Nephron (organoid): Measurements from ENCODE around the gene AXIN1.

ENCODE experiments used
- H3K27ac Mint-ChIP-seq, 3 experiments: 2 replicates each; pipeline ENCODE4 v1.8.0; 2020; ENCODE audit warnings: mixed read lengths in 3 of 3, mild to moderate bottlenecking in 2 of 3, moderate library complexity in 1 of 3
- H3K27me3 Mint-ChIP-seq: 2 replicates; pipeline ENCODE4 v1.8.0; 2021; ENCODE audit warnings: low read depth, mild to moderate bottlenecking, moderate library complexity, mixed read lengths
- H3K36me3 Mint-ChIP-seq: 2 replicates; pipeline ENCODE4 v1.8.0; 2020; ENCODE audit warnings: low read depth, mixed read lengths
- H3K4me1 Mint-ChIP-seq: 2 replicates; pipeline ENCODE4 v1.8.0; 2020; ENCODE audit warnings: mixed read lengths
- H3K4me3 Mint-ChIP-seq, 3 experiments: 2 replicates each; pipeline ENCODE4 v1.8.0; 2020; ENCODE audit warnings: mild to moderate bottlenecking in 3 of 3, mixed read lengths in 3 of 3, moderate library complexity in 2 of 3
- H3K9me3 Mint-ChIP-seq: 2 replicates; pipeline ENCODE4 v1.8.0; 2020; ENCODE audit warnings: mixed read lengths
- TF ChIP-seq, protein P1 (sequence below), 3 experiments: fragments of 200-600 bp; sonication (generic); IDR thresholded peaks; one replicate each; pipeline ENCODE4 v1.5.0; 2021; ENCODE audit warnings: antibody characterized with exemption in 3 of 3; ENCODE audit not compliant: unreplicated experiment in 3 of 3

The AXIN1 gene

DNA sequence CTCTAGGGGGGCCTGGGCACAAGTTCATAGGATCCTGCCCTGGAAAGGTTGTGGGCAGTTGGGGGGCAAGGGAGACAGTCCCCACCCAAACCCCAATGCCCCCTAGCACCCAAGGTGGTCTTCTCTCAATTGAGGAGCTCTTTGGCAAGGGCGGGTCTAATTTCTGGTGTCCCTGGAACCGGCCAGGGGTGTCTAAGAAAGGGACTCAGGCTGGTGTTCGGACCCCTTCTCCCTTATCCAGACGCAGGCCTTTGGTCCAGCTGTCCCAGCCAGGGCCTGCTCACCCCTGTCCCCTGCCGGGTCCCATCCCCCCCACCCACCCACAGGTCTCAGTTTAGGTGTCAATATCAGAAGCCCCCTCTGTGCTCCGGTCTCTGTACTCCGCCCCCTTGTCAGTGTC, 73.0 kb downstream of the AXIN1 start:
- TF ChIP-seq, protein P1, sequence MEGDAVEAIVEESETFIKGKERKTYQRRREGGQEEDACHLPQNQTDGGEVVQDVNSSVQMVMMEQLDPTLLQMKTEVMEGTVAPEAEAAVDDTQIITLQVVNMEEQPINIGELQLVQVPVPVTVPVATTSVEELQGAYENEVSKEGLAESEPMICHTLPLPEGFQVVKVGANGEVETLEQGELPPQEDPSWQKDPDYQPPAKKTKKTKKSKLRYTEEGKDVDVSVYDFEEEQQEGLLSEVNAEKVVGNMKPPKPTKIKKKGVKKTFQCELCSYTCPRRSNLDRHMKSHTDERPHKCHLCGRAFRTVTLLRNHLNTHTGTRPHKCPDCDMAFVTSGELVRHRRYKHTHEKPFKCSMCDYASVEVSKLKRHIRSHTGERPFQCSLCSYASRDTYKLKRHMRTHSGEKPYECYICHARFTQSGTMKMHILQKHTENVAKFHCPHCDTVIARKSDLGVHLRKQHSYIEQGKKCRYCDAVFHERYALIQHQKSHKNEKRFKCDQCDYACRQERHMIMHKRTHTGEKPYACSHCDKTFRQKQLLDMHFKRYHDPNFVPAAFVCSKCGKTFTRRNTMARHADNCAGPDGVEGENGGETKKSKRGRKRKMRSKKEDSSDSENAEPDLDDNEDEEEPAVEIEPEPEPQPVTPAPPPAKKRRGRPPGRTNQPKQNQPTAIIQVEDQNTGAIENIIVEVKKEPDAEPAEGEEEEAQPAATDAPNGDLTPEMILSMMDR (IDR thresholded peaks at IDR 0.05; ENCODE audit: unreplicated experiment in 3 of 3), result no peak
- Mint-ChIP-seq H3K4me3 (peak overlapping the region; percentile 10 to 60 (median 31)), H3K4me1 (no peaks in the 10 kb centered on the region)

DNA sequence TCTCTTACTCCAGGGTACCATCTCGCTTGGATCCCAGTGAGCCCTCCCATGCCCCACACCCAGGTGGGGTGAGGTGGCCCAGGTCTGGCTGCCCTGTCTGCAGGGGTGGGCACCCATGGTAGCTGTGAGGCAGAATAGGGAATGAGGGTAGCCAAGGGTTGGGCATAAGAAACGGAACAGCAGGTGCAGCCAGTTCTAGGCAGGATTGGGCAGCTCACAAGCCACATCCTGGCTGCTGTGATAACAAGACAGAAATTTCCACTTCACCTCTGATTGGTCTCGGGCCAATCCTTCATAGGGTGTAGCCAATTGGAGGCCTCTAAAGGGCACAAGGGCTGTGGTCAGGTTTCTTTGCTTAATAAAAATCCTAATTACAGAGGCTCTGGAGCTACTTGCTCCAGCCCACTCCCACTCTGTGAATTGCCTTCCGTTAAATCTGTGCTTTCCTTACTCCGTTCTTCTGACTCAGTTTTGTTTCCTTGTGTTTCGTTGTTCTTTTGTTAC, 73.6 kb downstream of the AXIN1 start:
- H3K4me3 Mint-ChIP-seq, result peak overlapping the region; percentile 16 to 60 (median 20)
- no peaks in the 10 kb centered on the region for H3K36me3 Mint-ChIP-seq
- no peak overlapping the region for H3K27ac Mint-ChIP-seq
- TF ChIP-seq, protein P1 (IDR thresholded peaks at IDR 0.05; ENCODE audit: unreplicated experiment in 3 of 3), result no peak
- no peaks in the 10 kb centered on the region for H3K4me1 Mint-ChIP-seq
- peaks cover 49% of the 10 kb centered on the region for H3K27me3 Mint-ChIP-seq
- H3K9me3 Mint-ChIP-seq, result no peaks in the 10 kb centered on the region

More for the DNA sequence above, 73.0 kb downstream of the AXIN1 start:
- Mint-ChIP-seq H3K27me3 (peaks cover 49% of the 10 kb centered on the region), H3K36me3 (no peaks in the 10 kb centered on the region), H3K27ac (no peak overlapping the region), H3K9me3 (no peaks in the 10 kb centered on the region)

DNA sequence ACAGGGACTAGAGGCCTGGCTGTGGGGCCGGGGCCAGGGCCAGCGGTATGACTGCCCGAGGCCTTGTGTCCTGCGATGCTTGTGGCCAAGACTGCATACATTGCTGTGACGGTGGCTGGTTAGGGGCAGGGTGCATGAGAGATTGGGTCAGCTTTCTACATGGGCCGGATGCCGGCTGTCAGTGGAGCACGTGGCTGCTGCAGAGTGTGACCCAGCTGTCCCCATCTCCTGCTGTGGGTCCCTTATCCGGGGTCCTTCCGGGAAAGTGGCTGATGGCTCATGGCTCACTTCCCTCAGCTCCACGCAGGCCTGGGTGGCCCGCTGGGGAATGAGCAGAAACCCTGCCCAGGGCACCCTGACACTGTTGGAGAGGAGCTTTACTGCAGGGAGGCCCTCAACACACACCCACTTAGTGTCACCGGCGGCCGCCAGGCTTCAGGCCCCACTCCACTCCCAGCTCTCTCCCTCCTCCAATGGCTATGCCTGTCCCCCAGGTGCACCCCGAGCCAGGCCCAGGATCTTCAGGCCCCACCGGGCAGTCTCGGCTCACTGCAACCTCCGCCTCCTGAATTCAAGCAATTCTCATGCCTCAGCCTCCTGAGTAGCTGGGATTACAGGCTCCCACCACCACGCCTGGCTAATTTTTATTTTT, 76.0 kb downstream of the AXIN1 start:
- Mint-ChIP-seq H3K9me3 (no peaks in the 10 kb centered on the region), H3K27me3 (peaks cover 50% of the 10 kb centered on the region), H3K27ac (no peak overlapping the region), H3K36me3 (no peaks in the 10 kb centered on the region), H3K4me3 (peak overlapping the region; percentile 77 to 80 (median 80)), H3K4me1 (no peaks in the 10 kb centered on the region)
- TF ChIP-seq, protein P1 (IDR thresholded peaks at IDR 0.05; ENCODE audit: unreplicated experiment in 3 of 3), result no peak

DNA sequence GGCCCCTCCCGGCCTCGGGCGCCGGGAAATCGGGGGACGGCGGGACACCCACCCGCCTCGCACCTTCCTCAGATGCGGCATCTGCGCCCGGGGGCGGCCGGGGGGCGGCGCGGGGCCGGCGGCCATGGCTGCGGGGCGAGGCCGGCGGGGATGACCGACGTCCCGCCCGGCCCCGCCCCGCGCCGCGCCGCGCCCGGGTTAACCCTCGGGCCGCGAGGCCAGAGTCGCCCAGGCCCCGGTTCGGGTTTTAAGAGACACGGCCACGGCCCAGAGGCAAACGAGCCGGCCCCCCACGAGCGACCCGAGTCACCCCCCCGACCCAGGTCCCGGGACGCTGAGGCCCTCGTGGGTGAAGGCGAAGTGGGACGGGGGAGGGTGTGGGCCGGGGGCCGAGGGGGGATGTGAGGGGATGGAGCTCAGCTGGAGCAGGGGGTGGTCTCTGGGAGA, 76.7 kb downstream of the AXIN1 start, which contains the start of gene RGS11:
Gene RGS11, minus strand, starts transcription at position 159 of the 447 bp plus-strand sequence. Its CDS starts 33 bp downstream, at position 126.
- Mint-ChIP-seq H3K27ac (no peak within 1 kb of the TSS), H3K36me3 (no peaks in the 10 kb centered on the region)
- TF ChIP-seq, protein P1 (IDR thresholded peaks at IDR 0.05; ENCODE audit: unreplicated experiment in 3 of 3), result no peak

DNA sequence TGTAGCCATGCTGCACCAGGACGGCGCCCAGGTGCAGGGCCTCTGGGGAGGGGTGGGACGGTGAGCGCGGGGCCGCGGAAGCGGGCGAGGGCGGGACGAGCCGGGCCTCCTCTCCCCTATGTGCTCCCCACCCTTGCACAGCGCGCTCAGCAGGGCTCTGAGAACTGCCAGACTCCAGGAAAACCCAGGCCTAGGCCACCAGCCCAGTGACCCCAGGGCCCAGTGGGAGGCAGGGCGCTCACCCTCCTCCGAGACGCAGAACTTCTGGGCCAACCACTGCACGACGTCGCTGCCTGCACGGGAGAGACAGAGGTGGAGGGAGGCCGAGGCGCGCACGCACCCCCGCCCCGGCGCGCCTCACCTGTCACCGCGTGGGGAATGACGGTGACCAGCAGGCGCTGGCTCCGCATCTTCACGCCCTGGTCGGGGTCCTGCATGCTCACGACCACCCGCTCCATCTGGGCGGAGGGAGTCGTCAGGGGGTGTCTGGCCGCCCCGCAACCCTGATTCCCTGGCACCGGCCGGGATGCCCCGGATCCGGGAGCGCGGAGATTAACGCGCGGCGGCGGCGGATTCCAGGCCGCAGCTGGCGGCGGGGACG, 77.4 kb downstream of the AXIN1 start:
- Mint-ChIP-seq H3K36me3 (no peaks in the 10 kb centered on the region), H3K27ac (no peak overlapping the region), H3K27me3 (peaks cover 41% of the 10 kb centered on the region), H3K9me3 (no peaks in the 10 kb centered on the region), H3K4me1 (no peaks in the 10 kb centered on the region), H3K4me3 (peak overlapping the region in 2 of 3 experiments; percentile 59 to 66)
- TF ChIP-seq, protein P1 (IDR thresholded peaks at IDR 0.05; ENCODE audit: unreplicated experiment in 3 of 3), result no peak

More for the DNA sequence above, 76.7 kb downstream of the AXIN1 start, which contains the start of gene RGS11:
- Mint-ChIP-seq H3K27me3 (peaks cover 42% of the 10 kb centered on the region), H3K4me3 (peak within 1 kb of the TSS; percentile 77 to 80 (median 80)), H3K4me1 (no peaks in the 10 kb centered on the region), H3K9me3 (no peaks in the 10 kb centered on the region)
